Stimulated activated naive CD8-positive, alpha-beta T cell treated with anti-CD3 and anti-CD28 coated beads, Interleukin-15, Interleukin-2, amounts not matched to agents 100 U/mL and 50 U/mL, for 24 hours (primary cell): ENCODE data around the gene TAF15.

ENCODE experiments used
- ATAC-seq: fragments of 150-1000 bp; cut with Tn5 transposase; one replicate; pipeline ENCODE4 v1.10.0; 2021
- DNase-seq: peaks from one replicate; pipeline ENCODE4 v3.0.0; 2021

Gene TAF15

GRCh38 chr17:35821308-35821707 lies 12.0 kb downstream of the TAF15 start:
- ATAC-seq (no peak), DNase-seq (no peak)

GRCh38 chr17:35825206-35825605 lies 15.9 kb downstream of the TAF15 start:
- DNase-seq = no peak
- ATAC-seq = no peak

GRCh38 chr17:35841101-35841500 lies 31.8 kb downstream of the TAF15 start:
- DNase-seq (no peak), ATAC-seq (no peak)

- ATAC-seq (no peak), DNase-seq (no peak)
Observed at GRCh38 chr17:35841505-35841904, 32.2 kb downstream of the TAF15 start.

GRCh38 chr17:35842239-35842638 lies 33.0 kb downstream of the TAF15 start:
- DNase-seq (no peak), ATAC-seq (no peak)

- no peak for DNase-seq
- no peak for ATAC-seq
Observed at GRCh38 chr17:35843698-35844097, 34.4 kb downstream of the TAF15 start.

GRCh38 chr17:35844547-35844946 lies 35.3 kb downstream of the TAF15 start:
- no peak for ATAC-seq
- no peak for DNase-seq

GRCh38 chr17:35846055-35846809 lies 36.9 kb downstream of the TAF15 start:
- DNase-seq (no peak), ATAC-seq (no peak)

- ATAC-seq = no peak
- no peak for DNase-seq
Observed at GRCh38 chr17:35847006-35847405, 37.7 kb downstream of the TAF15 start.

- no peak for DNase-seq
- no peak for ATAC-seq
Observed at GRCh38 chr17:35847633-35848373, 38.5 kb downstream of the TAF15 start.

GRCh38 chr17:35849469-35850348 lies 40.4 kb downstream of the TAF15 start:
- DNase-seq = peak; percentile 61
- peak; percentile 75 for ATAC-seq

- ATAC-seq = no peak
- DNase-seq = no peak
Observed at GRCh38 chr17:35855965-35856364, 46.7 kb downstream of the TAF15 start.

GRCh38 chr17:35856603-35857002 lies 47.3 kb downstream of the TAF15 start:
- ATAC-seq (peak; percentile 59), DNase-seq (no peak)

GRCh38 chr17:35864853-35865252 lies 55.6 kb downstream of the TAF15 start:
- DNase-seq (no peak), ATAC-seq (no peak)

- ATAC-seq (no peak), DNase-seq (no peak)
Observed at GRCh38 chr17:35865412-35866340, 56.4 kb downstream of the TAF15 start.

- ATAC-seq (no peak), DNase-seq (no peak)
Observed at GRCh38 chr17:35866341-35866950, 57.2 kb downstream of the TAF15 start.

GRCh38 chr17:35867574-35867973 lies 58.3 kb downstream of the TAF15 start:
- ATAC-seq = no peak
- no peak for DNase-seq

- no peak for ATAC-seq
- no peak for DNase-seq
Observed at GRCh38 chr17:35868737-35869136, 59.5 kb downstream of the TAF15 start, which contains the start of gene HEATR9. Gene HEATR9, minus strand, starts transcription at chr17:35868891. Its CDS starts 149 bp downstream, at chr17:35868742.

GRCh38 chr17:35870906-35871819 lies 61.9 kb downstream of the TAF15 start:
- ATAC-seq = peak; percentile 75
- no peak for DNase-seq
